HUDEP-2 (cell line): ENCODE results near the gene SPAG9.

ENCODE experiments used
- DNase-seq, 76 experiments: peaks; one replicate each; lab custom pipeline; 2025; ENCODE audit not compliant: unreplicated experiment in 76 of 76; lab: John Stamatoyannopoulos, UW

The SPAG9 gene

GRCh38 chr17:51006601-51007000 lies 114.1 kb downstream of the SPAG9 start:
- DNase-seq = no peak

- DNase-seq = no peak
These were observed 114.9 kb downstream of the SPAG9 start for GRCh38 chr17:51005768-51006167.

GRCh38 chr17:51004249-51004648 lies 116.4 kb downstream of the SPAG9 start:
- DNase-seq = no peak

GRCh38 chr17:51000835-51001638 lies 119.6 kb downstream of the SPAG9 start:
- DNase-seq = peak in 33 of 76 experiments; percentile 1 to 67 (median 36)

GRCh38 chr17:50995668-50996067 lies 125.0 kb downstream of the SPAG9 start:
- DNase-seq = no peak

- DNase-seq = no peak
These were observed 127.1 kb downstream of the SPAG9 start for GRCh38 chr17:50993544-50993943.

- no peak for DNase-seq
These were observed 131.5 kb downstream of the SPAG9 start for GRCh38 chr17:50989149-50989548.

- no peak for DNase-seq
These were observed 132.2 kb downstream of the SPAG9 start for GRCh38 chr17:50988427-50988826.

GRCh38 chr17:50986989-50987660 lies 133.5 kb downstream of the SPAG9 start:
- no peak for DNase-seq

- no peak for DNase-seq
These were observed 139.4 kb downstream of the SPAG9 start for GRCh38 chr17:50981279-50981678.

GRCh38 chr17:50979524-50979927 lies 141.1 kb downstream of the SPAG9 start:
- DNase-seq = no peak

GRCh38 chr17:50977487-50978159 lies 143.0 kb downstream of the SPAG9 start:
- DNase-seq = no peak

GRCh38 chr17:50976951-50977472 lies 143.7 kb downstream of the SPAG9 start:
- no peak for DNase-seq

GRCh38 chr17:50973557-50974494 lies 146.8 kb downstream of the SPAG9 start:
- no peak for DNase-seq

- peak in 24 of 76 experiments; percentile 5 to 61 (median 25) for DNase-seq
These were observed 148.1 kb downstream of the SPAG9 start for GRCh38 chr17:50972577-50972976.

- no peak for DNase-seq
These were observed 152.9 kb downstream of the SPAG9 start for GRCh38 chr17:50967795-50968194.

GRCh38 chr17:50966163-50966666 lies 154.5 kb downstream of the SPAG9 start:
- no peak for DNase-seq

- no peak for DNase-seq
These were observed 157.5 kb downstream of the SPAG9 start for GRCh38 chr17:50963139-50963538.

GRCh38 chr17:50961282-50962220 lies 159.1 kb downstream of the SPAG9 start:
- no peak for DNase-seq
